Neural cell (in vitro differentiated cells): ENCODE measurements around the gene FHDC1. TPM values are rescaled to one million over a fixed set of nuclear protein-coding genes. Genes with fewer than 3 reads are reported as not detected.

Experiments used
- H2AFZ ChIP-seq: fragments of 200-600, 300-800 bp; sonication (generic), shearing (Covaris generic); 2 replicates; pipeline ENCODE4 v1.6.0; 2014; ENCODE audit warnings: low read depth, mild to moderate bottlenecking, antibody characterized with exemption, low read length, moderate library complexity
- H3F3A ChIP-seq: fragments of 200-600 bp; shearing (Covaris generic); 2 replicates; pipeline ENCODE4 v1.6.1; 2016; ENCODE audit warnings: mild to moderate bottlenecking, moderate library complexity, mixed read lengths, antibody characterized with exemption, low read length; ENCODE audit not compliant: insufficient read depth, poor library complexity, severe bottlenecking
- H3K27ac ChIP-seq: fragments of 200-600, 300-800 bp; sonication (generic), shearing (Covaris generic); 2 replicates; pipeline ENCODE4 v1.5.1; 2014; ENCODE audit warnings: mild to moderate bottlenecking, low read length, moderate library complexity
- H3K27me3 ChIP-seq: fragments of 300-800, 200-600 bp; sonication (generic), shearing (Covaris generic); 2 replicates; pipeline ENCODE4 v1.6.0; 2014; ENCODE audit warnings: mild to moderate bottlenecking, low read depth, low read length, moderate library complexity; ENCODE audit not compliant: insufficient read depth
- H3K36me3 ChIP-seq: fragments of 300-800, 200-600 bp; sonication (generic), shearing (Covaris generic); 2 replicates; pipeline ENCODE4 v1.5.1; 2014; ENCODE audit warnings: mild to moderate bottlenecking, antibody characterized with exemption, low read length, moderate library complexity; ENCODE audit not compliant: insufficient read depth
- H3K4me2 ChIP-seq: fragments of 300-800, 200-600 bp; sonication (generic), shearing (Covaris generic); 2 replicates; pipeline ENCODE4 v1.6.0; 2014; ENCODE audit warnings: mild to moderate bottlenecking, low read length
- H3K4me3 ChIP-seq: fragments of 300-800, 200-600 bp; sonication (generic), shearing (Covaris generic); 2 replicates; pipeline ENCODE4 v1.5.1; 2014; ENCODE audit warnings: mild to moderate bottlenecking, low read length, moderate library complexity
- H3K79me2 ChIP-seq: fragments of 200-600 bp; shearing (Covaris generic); replicated peaks from 2 replicates; pipeline ENCODE4 v1.6.0; 2014; ENCODE audit warnings: mild to moderate bottlenecking, low read length, moderate library complexity; ENCODE audit not compliant: insufficient read depth
- H3K9ac ChIP-seq: fragments of 300-800, 200-600 bp; sonication (generic), shearing (Covaris generic); 2 replicates; pipeline ENCODE4 v1.6.1; 2016; ENCODE audit warnings: mild to moderate bottlenecking, low read length, mixed read lengths
- H3K9me2 ChIP-seq: fragments of 200-600 bp; shearing (Covaris generic); 2 replicates; pipeline ENCODE4 v1.6.1; 2016; ENCODE audit warnings: mild to moderate bottlenecking, low read length, mixed read lengths; ENCODE audit not compliant: insufficient read depth
- H3K9me3 ChIP-seq: fragments of 200-600, 300-800 bp; sonication (generic), shearing (Covaris generic); 2 replicates; pipeline ENCODE4 v1.6.1; 2016; ENCODE audit warnings: mild to moderate bottlenecking, mixed run types, low read length, moderate library complexity, mixed read lengths
- H4K20me1 ChIP-seq: fragments of 200-600 bp; shearing (Covaris generic); 2 replicates; pipeline ENCODE4 v1.6.1; 2016; ENCODE audit warnings: mild to moderate bottlenecking, mixed run types; ENCODE audit not compliant: insufficient read depth
- EP300 ChIP-seq: fragments of 450-650 bp; conservative IDR thresholded peaks from 2 replicates; pipeline ENCODE4 v1.6.1; 2014; ENCODE audit warnings: antibody characterized with exemption, mild to moderate bottlenecking, moderate library complexity; ENCODE audit not compliant: poor library complexity, severe bottlenecking
- EZH2 ChIP-seq: fragments of 200-600, 300-800 bp; shearing (Covaris generic), sonication (generic); IDR thresholded peaks from 2 replicates; pipeline ENCODE4 v1.6.1; 2014; ENCODE audit warnings: antibody characterized with exemption, low read length, borderline replicate concordance, mild to moderate bottlenecking; ENCODE audit not compliant: insufficient read depth, poor library complexity, severe bottlenecking
- MXI1 ChIP-seq: fragments of 450-650 bp; conservative IDR thresholded peaks from 2 replicates; pipeline ENCODE4 v1.6.1; 2014; ENCODE audit warnings: antibody characterized with exemption, mild to moderate bottlenecking; ENCODE audit not compliant: poor library complexity, severe bottlenecking
- POLR2AphosphoS5 ChIP-seq: IDR thresholded peaks from 2 replicates; pipeline ENCODE4 v1.6.1; 2012
- RAD21 ChIP-seq: fragments of 450-650 bp; conservative IDR thresholded peaks from 2 replicates; pipeline ENCODE4 v1.6.1; 2014; ENCODE audit warnings: antibody characterized with exemption, mild to moderate bottlenecking, moderate library complexity
- SMC3 ChIP-seq: fragments of 450-650 bp; conservative IDR thresholded peaks from 2 replicates; pipeline ENCODE4 v1.6.1; 2014; ENCODE audit warnings: antibody characterized with exemption, mild to moderate bottlenecking, moderate library complexity; ENCODE audit not compliant: poor library complexity
- TAF1 ChIP-seq: IDR thresholded peaks from 2 replicates; pipeline ENCODE4 v1.6.1; 2012; ENCODE audit warnings: low read depth
- polyA plus RNA-seq: library from polyadenylated mRNA; depleted of rRNA; stranded (reverse); fragments of >200 nt; gene quantifications from 2 replicates; pipeline ENCODE4 v1.2.3, GENCODE V29; 2014
- TF ChIP-seq, protein P1 (sequence below): fragments of 450-650 bp; IDR thresholded peaks from 2 replicates; pipeline ENCODE4 v1.5.1; 2014; ENCODE audit warnings: antibody characterized with exemption, mild to moderate bottlenecking, moderate library complexity; ENCODE audit not compliant: poor library complexity, severe bottlenecking
- TF ChIP-seq, protein P2 (sequence below): IDR thresholded peaks from 2 replicates; pipeline ENCODE4 v1.6.1; 2012; ENCODE audit warnings: borderline replicate concordance

The FHDC1 gene
- polyA plus RNA-seq, 1 donor from 2014 or later = 11.4 TPM

DNA sequence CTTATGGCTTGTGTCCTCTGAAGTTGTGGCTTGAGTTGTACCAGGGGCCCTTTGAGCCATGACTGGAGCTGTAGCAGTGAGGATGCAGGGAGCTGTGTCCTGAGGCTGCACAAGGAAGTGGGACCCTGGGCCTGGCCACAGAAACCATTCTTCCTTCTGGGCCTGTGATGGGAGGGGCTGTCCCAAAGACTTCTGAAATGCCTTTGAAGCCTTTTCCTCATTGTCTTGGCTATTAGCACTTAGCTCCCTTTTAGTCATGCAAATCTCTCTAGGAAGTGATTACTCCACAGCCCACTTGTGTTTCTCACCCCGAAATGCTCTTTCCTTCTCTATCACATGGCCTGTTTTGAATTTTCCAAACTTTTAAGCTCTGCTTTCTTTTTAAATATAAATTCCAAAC, 92.4 kb downstream of the FHDC1 start:
- no peak overlapping the region for H3K9ac ChIP-seq
- H3K9me3 ChIP-seq = peaks cover 4% of the 10 kb centered on the region
- no peaks in the 10 kb centered on the region for H3K9me2 ChIP-seq
- no peaks in the 10 kb centered on the region for H3F3A ChIP-seq
- H3K36me3 ChIP-seq = no peaks in the 10 kb centered on the region
- TF ChIP-seq POLR2AphosphoS5 = no peak
- no peak for TF ChIP-seq EP300
- TF ChIP-seq, protein P1, sequence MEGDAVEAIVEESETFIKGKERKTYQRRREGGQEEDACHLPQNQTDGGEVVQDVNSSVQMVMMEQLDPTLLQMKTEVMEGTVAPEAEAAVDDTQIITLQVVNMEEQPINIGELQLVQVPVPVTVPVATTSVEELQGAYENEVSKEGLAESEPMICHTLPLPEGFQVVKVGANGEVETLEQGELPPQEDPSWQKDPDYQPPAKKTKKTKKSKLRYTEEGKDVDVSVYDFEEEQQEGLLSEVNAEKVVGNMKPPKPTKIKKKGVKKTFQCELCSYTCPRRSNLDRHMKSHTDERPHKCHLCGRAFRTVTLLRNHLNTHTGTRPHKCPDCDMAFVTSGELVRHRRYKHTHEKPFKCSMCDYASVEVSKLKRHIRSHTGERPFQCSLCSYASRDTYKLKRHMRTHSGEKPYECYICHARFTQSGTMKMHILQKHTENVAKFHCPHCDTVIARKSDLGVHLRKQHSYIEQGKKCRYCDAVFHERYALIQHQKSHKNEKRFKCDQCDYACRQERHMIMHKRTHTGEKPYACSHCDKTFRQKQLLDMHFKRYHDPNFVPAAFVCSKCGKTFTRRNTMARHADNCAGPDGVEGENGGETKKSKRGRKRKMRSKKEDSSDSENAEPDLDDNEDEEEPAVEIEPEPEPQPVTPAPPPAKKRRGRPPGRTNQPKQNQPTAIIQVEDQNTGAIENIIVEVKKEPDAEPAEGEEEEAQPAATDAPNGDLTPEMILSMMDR = no peak
- TF ChIP-seq SMC3 = no peak
- no peak for TF ChIP-seq MXI1
- TF ChIP-seq, protein P2, sequence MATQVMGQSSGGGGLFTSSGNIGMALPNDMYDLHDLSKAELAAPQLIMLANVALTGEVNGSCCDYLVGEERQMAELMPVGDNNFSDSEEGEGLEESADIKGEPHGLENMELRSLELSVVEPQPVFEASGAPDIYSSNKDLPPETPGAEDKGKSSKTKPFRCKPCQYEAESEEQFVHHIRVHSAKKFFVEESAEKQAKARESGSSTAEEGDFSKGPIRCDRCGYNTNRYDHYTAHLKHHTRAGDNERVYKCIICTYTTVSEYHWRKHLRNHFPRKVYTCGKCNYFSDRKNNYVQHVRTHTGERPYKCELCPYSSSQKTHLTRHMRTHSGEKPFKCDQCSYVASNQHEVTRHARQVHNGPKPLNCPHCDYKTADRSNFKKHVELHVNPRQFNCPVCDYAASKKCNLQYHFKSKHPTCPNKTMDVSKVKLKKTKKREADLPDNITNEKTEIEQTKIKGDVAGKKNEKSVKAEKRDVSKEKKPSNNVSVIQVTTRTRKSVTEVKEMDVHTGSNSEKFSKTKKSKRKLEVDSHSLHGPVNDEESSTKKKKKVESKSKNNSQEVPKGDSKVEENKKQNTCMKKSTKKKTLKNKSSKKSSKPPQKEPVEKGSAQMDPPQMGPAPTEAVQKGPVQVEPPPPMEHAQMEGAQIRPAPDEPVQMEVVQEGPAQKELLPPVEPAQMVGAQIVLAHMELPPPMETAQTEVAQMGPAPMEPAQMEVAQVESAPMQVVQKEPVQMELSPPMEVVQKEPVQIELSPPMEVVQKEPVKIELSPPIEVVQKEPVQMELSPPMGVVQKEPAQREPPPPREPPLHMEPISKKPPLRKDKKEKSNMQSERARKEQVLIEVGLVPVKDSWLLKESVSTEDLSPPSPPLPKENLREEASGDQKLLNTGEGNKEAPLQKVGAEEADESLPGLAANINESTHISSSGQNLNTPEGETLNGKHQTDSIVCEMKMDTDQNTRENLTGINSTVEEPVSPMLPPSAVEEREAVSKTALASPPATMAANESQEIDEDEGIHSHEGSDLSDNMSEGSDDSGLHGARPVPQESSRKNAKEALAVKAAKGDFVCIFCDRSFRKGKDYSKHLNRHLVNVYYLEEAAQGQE = no peak
- TF ChIP-seq TAF1 = no peak
- TF ChIP-seq RAD21 = no peak
- no peak for TF ChIP-seq EZH2
- H3K4me3 ChIP-seq = no peak overlapping the region
- H3K27me3 ChIP-seq = no peaks in the 10 kb centered on the region
- H3K79me2 ChIP-seq = no peaks in the 10 kb centered on the region
- H2AFZ ChIP-seq = no peak overlapping the region
- no peak overlapping the region for H3K4me2 ChIP-seq
- H4K20me1 ChIP-seq = no peaks in the 10 kb centered on the region
- no peak overlapping the region for H3K27ac ChIP-seq

Other genes starting within 250 kb of the FHDC1 start
- gene TIGD4, start 156.6 kb upstream of the FHDC1 start, polyA plus RNA-seq = 3.3 and 4.1 TPM in 2 replicates
- 30.3 and 35.1 TPM in 2 replicates for gene ARFIP1, start 156.4 kb upstream of the FHDC1 start, polyA plus RNA-seq